Endothelial cell of umbilical vein (primary cell): ENCODE results near the gene SLAMF6. TPM values are rescaled to one million over a fixed set of nuclear protein-coding genes. Genes with fewer than 3 reads are reported as not detected.

Experiments
- BruUV-seq: library from RNA; stranded (reverse); fragments of 400-500 nt; replicated peaks from 2 replicates; lab custom pipeline; 2021; lab: Mats Ljungman, UMichigan
- CTCF ChIA-PET: fragments of 300-600, 350-600 bp; sonication (Branson Sonifier 250); formaldehyde crosslinking; loops from one replicate; lab custom pipeline; 2021; ENCODE audit warnings: antibody characterized with exemption, inconsistent platforms; lab: Charles Lee
- POLR2A ChIA-PET: fragments of 300-600, 350-600 bp; sonication (Branson Sonifier 250); formaldehyde crosslinking; loops from one replicate; lab custom pipeline; 2021; ENCODE audit warnings: antibody characterized with exemption, inconsistent platforms; lab: Charles Lee
- DNase-seq: peaks from one replicate; pipeline ENCODE4 v3.0.0-alpha.2; 2011; ENCODE audit warnings: low read depth, low spot score
- FAIRE-seq: peaks from 2 replicates; lab custom pipeline; 2011; peaks lifted over from hg19 to GRCh38; lab: Jason Lieb, UNC
- H2AFZ ChIP-seq: 2 replicates; pipeline ENCODE4 v1.6.0; 2012; ENCODE audit warnings: low read depth, low read length, control low read depth, inconsistent platforms
- H3K27ac ChIP-seq: 2 replicates; pipeline ENCODE4 v1.5.1; 2011; ENCODE audit warnings: low read depth, mild to moderate bottlenecking, control low read depth, low read length, moderate library complexity; ENCODE audit not compliant: insufficient read depth
- H3K27me3 ChIP-seq, 2 experiments: 2 replicates each; pipeline versions ENCODE4 v1.6.0 to v1.6.1; 2011; ENCODE audit warnings: low read length in 2 of 2, mixed read lengths in 1 of 2; ENCODE audit not compliant: control insufficient read depth in 2 of 2, insufficient read depth in 2 of 2
- H3K36me3 ChIP-seq, 2 experiments: 2 replicates in 1 of 2; 3 replicates in 1 of 2; pipeline ENCODE4 v1.5.1; 2011; ENCODE audit warnings: low read length in 2 of 2, mild to moderate bottlenecking in 1 of 2, moderate library complexity in 1 of 2; ENCODE audit not compliant: control insufficient read depth in 2 of 2, insufficient read depth in 2 of 2; ENCODE audit errors: extremely low read depth in 1 of 2
- H3K4me1 ChIP-seq: 3 replicates; pipeline ENCODE4 v1.5.1; 2011; ENCODE audit warnings: mild to moderate bottlenecking, low read length; ENCODE audit not compliant: control insufficient read depth, insufficient read depth; ENCODE audit errors: extremely low read depth
- H3K4me2 ChIP-seq: 2 replicates; pipeline ENCODE4 v1.6.1; 2011; ENCODE audit warnings: low read length, control low read depth, mixed read lengths; ENCODE audit not compliant: insufficient read depth
- H3K4me3 ChIP-seq, 3 experiments: fragments of 200-600 bp in 1 of 3; sonication (generic), shearing (Covaris generic) in 1 of 3; replicated peaks in 1 of 3; 2 replicates each; pipeline ENCODE4 v1.5.1; 2011 to 2016; ENCODE audit warnings: control low read depth in 3 of 3, low read length in 3 of 3, mild to moderate bottlenecking in 2 of 3, inconsistent platforms in 1 of 3, low read depth in 1 of 3, moderate library complexity in 1 of 3; ENCODE audit not compliant: insufficient read depth in 1 of 3
- H3K79me2 ChIP-seq: 2 replicates; pipeline ENCODE4 v1.6.0; 2012; ENCODE audit warnings: low read length, inconsistent platforms; ENCODE audit not compliant: control insufficient read depth, insufficient read depth
- H3K9ac ChIP-seq: replicated peaks from 2 replicates; pipeline ENCODE3; 2011; ENCODE audit warnings: low read length, control low read depth; ENCODE audit not compliant: insufficient read depth; ENCODE audit errors: extremely low read depth
- H3K9me1 ChIP-seq: replicated peaks from 3 replicates; pipeline ENCODE4 v1.6.0; 2011; ENCODE audit warnings: mild to moderate bottlenecking, low read length; ENCODE audit not compliant: control insufficient read depth, insufficient read depth; ENCODE audit errors: extremely low read depth
- H3K9me3 ChIP-seq: replicated peaks from 2 replicates; pipeline ENCODE4 v1.5.1; 2012; ENCODE audit warnings: low read length, inconsistent platforms; ENCODE audit not compliant: control insufficient read depth, insufficient read depth
- H4K20me1 ChIP-seq: replicated peaks from 2 replicates; pipeline ENCODE3; 2011; ENCODE audit warnings: mild to moderate bottlenecking, low read length; ENCODE audit not compliant: control insufficient read depth, insufficient read depth; ENCODE audit errors: extremely low read depth
- EZH2 ChIP-seq: IDR thresholded peaks from 2 replicates; pipeline ENCODE4 v1.6.1; 2012; ENCODE audit warnings: borderline replicate concordance, low read depth, mild to moderate bottlenecking, moderate library complexity, low read length, inconsistent platforms; ENCODE audit not compliant: severe bottlenecking
- FOS ChIP-seq: IDR thresholded peaks from 2 replicates; pipeline ENCODE4 v1.6.1; 2011; ENCODE audit warnings: mild to moderate bottlenecking, low read length, moderate library complexity, borderline replicate concordance; ENCODE audit not compliant: insufficient read depth
- GATA2 ChIP-seq: IDR thresholded peaks from 2 replicates; pipeline ENCODE4 v1.7.0; 2011; ENCODE audit warnings: low read depth, mild to moderate bottlenecking, moderate library complexity, mixed read lengths, low read length; ENCODE audit not compliant: insufficient read length, insufficient read depth
- JUN ChIP-seq: IDR thresholded peaks from 2 replicates; pipeline ENCODE4 v1.6.1; 2011; ENCODE audit warnings: borderline replicate concordance, low read depth; ENCODE audit not compliant: insufficient read length, insufficient read depth
- MYC ChIP-seq: IDR thresholded peaks from one replicate; pipeline ENCODE4 v1.6.1; 2011; ENCODE audit warnings: mild to moderate bottlenecking, low read depth, low read length
- POLR2A ChIP-seq: IDR thresholded peaks from 2 replicates; pipeline ENCODE4 v1.6.1; 2012; ENCODE audit warnings: low read depth, mild to moderate bottlenecking, control low read depth, low read length
- POLR2AphosphoS5 ChIP-seq: IDR thresholded peaks from 2 replicates; pipeline ENCODE4 v1.6.1; 2012; ENCODE audit warnings: low read depth, mild to moderate bottlenecking, control low read depth, low read length, moderate library complexity; ENCODE audit not compliant: insufficient read depth
- dilution Hi-C: fragments of 300-500 bp; cut with MboI; formaldehyde crosslinking; loops from one replicate; pipeline ENCODE4 v1.15.0; 2019; ENCODE audit warnings: low sequenced_read_pairs; ENCODE audit not compliant: extremely low pct_ligation_motif_present
- intact Hi-C: fragments of 100-400 bp; cut with micrococcal nuclease; formaldehyde crosslinking; loops from one replicate; pipeline ENCODE4 v1.10.0; 2022
- polyA plus RNA-seq, 4 experiments: library from polyadenylated mRNA; depleted of rRNA in 3 of 4; stranded (reverse) in 3 of 4; unstranded in 1 of 4; fragments of >200 nt; gene quantifications; 2 replicates each; pipeline versions ENCODE4 v1.2.1 to v1.2.3, GENCODE V29; 2011 to 2012; ENCODE audit warnings: missing spikeins in 1 of 4
- total RNA-seq: library from RNA; stranded (reverse); gene quantifications from 2 replicates; pipeline ENCODE4 v1.2.3, GENCODE V29; 2021
- TF ChIP-seq, protein P1 (sequence below), 2 donors: IDR thresholded peaks; 1 replicate in 1 of 2; 2 replicates in 1 of 2; pipeline ENCODE4 v1.5.1; 2011; ENCODE audit warnings: low read length in 2 of 2, mild to moderate bottlenecking in 2 of 2, moderate library complexity in 2 of 2, control low read depth in 1 of 2, inconsistent platforms in 1 of 2, low read depth in 1 of 2; ENCODE audit not compliant: insufficient read depth in 1 of 2; ENCODE audit errors: extremely low read depth in 1 of 2
- TF ChIP-seq, protein P2 (sequence below): IDR thresholded peaks from 2 replicates; pipeline ENCODE4 v1.6.1; 2011; ENCODE audit not compliant: insufficient read depth, insufficient read length

SLAMF6 gene
- total and polyA plus RNA-seq, 2 donors (not counting 3 experiments of a cell fraction or from before 2014, with no cell fraction given) = not detected

DNA sequence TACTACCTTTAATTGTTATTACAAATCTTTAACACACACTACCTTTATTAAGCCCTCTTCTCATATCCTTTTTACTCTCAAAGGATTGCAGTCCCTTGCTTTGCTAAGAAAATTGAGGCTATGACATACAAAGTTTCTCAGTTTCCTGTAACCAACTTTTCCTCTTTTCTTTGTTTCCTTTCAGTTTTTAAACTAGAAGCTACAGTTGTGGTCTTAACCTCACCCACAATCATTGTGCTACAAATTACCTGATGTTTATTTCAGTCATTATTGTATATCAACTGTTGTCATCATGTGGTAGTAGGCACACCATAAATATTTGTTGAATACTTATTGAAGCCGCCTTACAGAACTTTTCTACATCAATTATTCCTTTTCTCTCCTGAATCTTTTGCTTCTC is 51.8 kb downstream of the SLAMF6 start:
- no TSS peak for BruUV-seq
- no peak for DNase-seq
- ChIA-PET POLR2A (no interaction called here), CTCF (no interaction called here)
- no peak overlapping the region for H3K4me3 ChIP-seq
- H3K27me3 ChIP-seq = peaks cover 0 to 4% of the 10 kb centered on the region in 2 experiments
- no peaks in the 10 kb centered on the region for H3K36me3 ChIP-seq
- no peaks in the 10 kb centered on the region for H3K9me3 ChIP-seq
- H3K27ac ChIP-seq = no peak overlapping the region
- dilution Hi-C loops (no loop called here), intact Hi-C loops (no loop called here)
- TF ChIP-seq POLR2AphosphoS5 (no peak), JUN (no peak), GATA2 (no peak), MYC (no peak), FOS (no peak), EZH2 (no peak), POLR2A (no peak)
- TF ChIP-seq, protein P1, sequence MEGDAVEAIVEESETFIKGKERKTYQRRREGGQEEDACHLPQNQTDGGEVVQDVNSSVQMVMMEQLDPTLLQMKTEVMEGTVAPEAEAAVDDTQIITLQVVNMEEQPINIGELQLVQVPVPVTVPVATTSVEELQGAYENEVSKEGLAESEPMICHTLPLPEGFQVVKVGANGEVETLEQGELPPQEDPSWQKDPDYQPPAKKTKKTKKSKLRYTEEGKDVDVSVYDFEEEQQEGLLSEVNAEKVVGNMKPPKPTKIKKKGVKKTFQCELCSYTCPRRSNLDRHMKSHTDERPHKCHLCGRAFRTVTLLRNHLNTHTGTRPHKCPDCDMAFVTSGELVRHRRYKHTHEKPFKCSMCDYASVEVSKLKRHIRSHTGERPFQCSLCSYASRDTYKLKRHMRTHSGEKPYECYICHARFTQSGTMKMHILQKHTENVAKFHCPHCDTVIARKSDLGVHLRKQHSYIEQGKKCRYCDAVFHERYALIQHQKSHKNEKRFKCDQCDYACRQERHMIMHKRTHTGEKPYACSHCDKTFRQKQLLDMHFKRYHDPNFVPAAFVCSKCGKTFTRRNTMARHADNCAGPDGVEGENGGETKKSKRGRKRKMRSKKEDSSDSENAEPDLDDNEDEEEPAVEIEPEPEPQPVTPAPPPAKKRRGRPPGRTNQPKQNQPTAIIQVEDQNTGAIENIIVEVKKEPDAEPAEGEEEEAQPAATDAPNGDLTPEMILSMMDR (IDR thresholded peaks at IDR 0.05; ENCODE audit: extremely low read depth in 1 of 2, insufficient read depth in 1 of 2, low read depth in 1 of 2, low read length in 2 of 2) = no peak
- TF ChIP-seq, protein P2, sequence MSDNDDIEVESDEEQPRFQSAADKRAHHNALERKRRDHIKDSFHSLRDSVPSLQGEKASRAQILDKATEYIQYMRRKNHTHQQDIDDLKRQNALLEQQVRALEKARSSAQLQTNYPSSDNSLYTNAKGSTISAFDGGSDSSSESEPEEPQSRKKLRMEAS = no peak
- no peaks in the 10 kb centered on the region for H3K79me2 ChIP-seq
- H3K9me1 ChIP-seq = no peaks in the 10 kb centered on the region
- H3K9ac ChIP-seq = no peak overlapping the region
- H2AFZ ChIP-seq = no peak overlapping the region
- no peaks in the 10 kb centered on the region for H4K20me1 ChIP-seq
- H3K4me2 ChIP-seq = no peak overlapping the region
- FAIRE-seq = no peak
- H3K4me1 ChIP-seq = no peaks in the 10 kb centered on the region
